HG03039 (cell line): ENCODE data around the gene RAPGEF4.
A peak's percentile ranks its signal among the peaks of the same experiment; 100 is the strongest.

Experiments
- ATAC-seq: cut with Tn5 transposase; IDR thresholded peaks from one replicate; pipeline ENCODE4 v1.9.1; 2021; ENCODE audit warnings: mild to moderate bottlenecking, moderate library complexity; ENCODE audit not compliant: unreplicated experiment

The RAPGEF4 gene

DNA sequence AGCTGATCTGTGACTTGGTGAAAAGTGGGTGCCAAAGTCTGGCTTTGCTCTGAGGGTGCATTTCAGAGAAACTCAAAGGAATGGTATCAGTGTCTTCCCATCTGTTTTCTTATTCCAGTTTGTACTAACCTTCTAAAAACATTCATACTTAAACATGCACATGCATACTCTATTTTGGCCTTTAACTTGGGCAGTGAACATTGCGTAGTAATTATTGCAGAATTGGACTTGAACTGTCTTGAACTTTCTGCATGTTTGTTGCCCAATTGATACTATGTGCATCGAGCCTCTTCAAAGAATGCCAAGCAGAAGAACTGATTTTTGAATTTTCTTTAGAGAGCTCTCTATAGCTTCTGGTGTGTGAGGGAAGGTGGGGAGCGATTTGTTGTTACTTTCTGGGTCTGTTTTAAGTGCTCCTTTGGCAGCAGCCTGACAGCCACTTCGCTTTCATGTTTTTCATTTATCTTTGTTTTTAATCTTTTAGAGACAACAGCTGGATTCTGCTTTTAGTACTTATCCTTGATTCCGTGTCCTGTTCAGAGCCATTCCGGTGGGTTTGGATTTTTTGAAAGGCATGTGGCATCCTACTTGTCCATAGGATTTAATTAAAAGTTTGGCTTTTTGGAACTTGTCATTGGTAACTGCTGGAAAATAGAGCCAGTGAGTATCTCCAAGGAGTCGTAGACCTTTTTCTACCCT lies 159.2 kb downstream of the RAPGEF4 start:
- ATAC-seq: no peak

DNA sequence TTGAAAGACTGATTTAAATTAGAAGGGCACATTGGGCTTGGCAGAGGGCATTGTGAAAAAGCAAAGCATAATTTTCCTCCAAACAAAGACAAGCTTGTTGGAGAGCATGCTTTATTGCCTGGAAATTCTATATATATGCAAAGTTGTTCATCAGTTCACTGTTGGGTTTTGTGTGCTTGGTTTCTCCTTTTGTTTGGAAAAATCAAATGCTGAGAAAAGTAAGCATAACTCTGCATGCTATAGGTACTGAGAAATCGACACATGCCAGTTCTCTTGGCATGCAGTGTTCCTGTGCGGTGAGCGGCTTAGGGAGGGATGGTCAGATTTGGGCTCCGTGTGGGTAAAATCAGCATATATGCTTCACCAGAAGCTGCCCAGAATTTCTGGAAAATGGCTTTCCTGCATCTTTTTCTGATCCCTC lies 161.0 kb downstream of the RAPGEF4 start:
- ATAC-seq: no peak

DNA sequence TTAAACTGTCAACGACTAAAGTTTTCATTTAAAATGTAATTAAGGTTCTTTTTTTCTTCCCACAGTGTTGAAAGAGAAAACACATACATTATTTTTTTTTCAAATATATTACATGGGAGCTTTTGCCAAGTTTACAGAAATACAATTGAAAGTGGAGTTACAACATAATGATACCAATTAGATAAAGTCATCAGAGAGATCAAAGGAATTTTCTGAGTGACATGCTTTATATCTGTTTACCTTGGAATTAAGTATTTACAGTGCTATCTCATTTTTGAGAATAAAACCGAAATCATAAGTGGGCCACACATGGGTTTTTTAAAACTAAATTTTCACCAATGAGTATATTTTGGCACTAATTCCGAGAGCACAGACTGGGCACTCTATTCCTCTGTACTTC lies 165.2 kb downstream of the RAPGEF4 start:
- no peak for ATAC-seq

DNA sequence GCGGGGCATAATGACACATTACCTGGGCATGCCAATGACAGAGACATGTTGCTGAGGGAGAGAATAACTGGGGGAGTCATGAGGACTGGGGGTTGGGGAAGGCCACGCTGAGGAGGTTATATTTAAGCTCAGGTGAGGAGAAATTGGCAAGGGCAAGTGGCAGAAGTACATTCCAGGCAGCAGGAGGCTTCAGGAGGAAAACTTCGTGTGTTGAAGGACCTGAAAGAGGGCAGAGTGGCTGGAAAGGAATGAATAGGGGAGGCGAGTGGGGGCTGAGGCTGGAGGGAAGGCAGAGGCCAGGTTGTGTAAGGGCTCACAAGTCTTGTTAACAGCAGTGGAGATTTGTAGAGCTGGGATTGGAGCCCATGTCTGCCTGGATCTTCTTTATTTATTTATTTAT lies 166.3 kb downstream of the RAPGEF4 start:
- ATAC-seq: no peak

DNA sequence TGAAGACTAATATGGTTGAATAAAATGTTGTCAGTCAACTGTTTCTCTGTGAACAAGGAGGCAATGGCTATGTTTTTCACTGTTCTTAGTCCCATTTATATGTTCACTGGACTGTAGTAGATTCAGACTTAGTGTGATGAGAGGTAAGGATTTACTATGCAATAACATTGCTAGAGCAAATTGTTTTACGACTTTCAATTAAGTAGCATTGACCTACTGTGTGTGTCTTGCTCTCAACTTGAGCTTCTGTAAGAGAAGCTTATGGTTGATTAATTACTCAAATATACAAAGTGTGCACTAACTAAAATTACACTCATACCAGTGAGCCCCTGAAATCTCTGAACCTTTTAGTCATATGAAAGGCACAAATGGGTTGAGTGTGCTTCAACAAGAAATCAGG lies 168.6 kb downstream of the RAPGEF4 start:
- ATAC-seq: no peak

DNA sequence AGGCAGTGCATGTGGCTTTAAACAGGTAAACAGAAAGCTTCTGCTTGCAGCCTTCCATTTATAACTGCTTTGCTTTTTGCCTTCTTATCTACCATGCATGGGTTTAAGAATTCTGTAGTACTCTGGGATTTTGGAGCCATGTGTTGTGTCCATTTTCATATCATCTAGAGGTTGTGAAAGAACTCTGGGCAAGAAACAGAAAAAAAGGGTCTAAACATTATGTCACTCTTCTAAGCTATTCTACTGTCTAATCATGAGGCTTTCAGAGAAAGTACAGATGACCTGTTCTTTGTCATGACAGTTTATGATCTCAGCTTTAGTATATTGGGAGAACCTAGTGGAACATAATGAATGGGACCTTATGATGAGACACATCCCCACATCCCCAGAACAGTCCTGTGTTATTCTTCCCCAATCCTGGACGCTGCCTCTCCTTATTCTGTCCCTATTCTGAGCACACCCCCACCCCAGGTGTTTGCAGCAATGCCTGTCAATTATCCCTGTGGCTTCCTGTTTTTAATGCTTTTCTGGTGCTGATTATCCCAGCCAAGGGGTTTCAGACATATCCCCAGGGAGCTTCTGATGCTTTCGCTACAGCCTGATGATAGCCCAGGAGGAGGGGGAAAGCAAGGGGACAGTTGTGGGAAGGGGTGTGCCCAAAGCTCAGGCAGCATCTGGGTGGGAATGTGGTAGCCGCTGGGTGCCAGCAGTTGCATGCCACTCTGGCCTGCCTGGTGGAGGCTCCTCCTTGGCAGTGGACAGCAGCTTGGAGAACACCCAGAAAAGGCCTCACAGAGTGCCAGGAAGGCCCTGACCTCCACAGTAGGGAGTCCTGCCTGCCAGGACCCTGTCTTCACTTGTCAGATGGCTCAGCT lies 170.5 kb downstream of the RAPGEF4 start:
- no peak for ATAC-seq

DNA sequence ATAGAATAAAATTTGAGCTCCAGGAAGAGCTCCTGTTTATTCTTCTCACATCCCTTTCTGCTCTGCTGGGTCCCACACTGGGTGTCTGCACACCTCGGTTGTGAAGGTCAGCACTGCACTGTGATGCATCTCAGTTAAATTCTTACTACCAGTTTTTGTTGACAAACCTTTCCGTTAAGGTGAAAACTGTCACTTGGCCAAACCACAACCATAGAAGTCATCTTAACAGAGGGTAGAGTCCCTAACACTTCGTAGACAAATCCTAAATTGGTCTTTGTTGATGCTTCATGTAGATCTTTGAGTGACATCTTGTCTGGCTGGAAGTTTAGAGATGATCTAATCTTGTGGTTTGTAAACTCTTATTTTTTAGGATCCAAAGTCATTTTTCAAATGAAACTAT lies 172.6 kb downstream of the RAPGEF4 start:
- ATAC-seq: no peak

DNA sequence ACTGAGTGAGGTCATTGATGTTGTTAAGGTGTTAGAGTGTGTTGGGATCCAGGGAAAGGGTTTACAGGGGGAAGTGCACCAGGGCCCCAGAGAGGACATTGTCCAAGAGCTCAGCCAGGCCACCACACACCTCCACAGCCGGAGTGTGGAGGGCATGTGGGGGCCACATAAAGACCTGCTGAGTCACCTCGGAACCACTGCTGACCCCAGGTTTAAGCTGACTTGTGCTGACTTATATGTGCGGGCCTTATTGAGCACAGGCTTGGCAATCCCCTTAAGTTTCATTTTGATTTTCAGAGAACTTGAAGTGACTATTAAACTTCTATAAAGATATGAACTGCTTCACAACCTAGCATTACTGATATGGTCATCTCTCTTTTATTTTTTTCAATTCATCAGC lies 173.8 kb downstream of the RAPGEF4 start:
- no peak for ATAC-seq

DNA sequence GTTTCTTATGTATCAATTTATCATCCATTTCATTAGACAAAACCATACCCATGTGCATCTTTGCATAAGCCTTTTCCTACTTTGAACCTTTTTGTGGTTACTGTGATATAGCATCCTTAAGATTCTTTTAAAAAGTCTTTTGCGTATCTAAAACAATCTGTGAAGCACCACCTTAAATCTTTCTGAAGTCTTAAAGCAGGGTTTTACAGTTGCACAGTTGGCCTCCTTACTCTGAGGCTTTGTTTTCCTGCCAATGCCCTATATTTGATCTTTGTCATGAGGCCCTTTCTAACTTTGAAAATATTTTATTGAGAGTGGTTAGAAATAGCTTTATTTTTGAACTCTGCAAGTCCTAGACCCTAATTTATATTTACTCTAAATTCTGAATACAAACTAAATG lies 176.6 kb downstream of the RAPGEF4 start:
- ATAC-seq: no peak

DNA sequence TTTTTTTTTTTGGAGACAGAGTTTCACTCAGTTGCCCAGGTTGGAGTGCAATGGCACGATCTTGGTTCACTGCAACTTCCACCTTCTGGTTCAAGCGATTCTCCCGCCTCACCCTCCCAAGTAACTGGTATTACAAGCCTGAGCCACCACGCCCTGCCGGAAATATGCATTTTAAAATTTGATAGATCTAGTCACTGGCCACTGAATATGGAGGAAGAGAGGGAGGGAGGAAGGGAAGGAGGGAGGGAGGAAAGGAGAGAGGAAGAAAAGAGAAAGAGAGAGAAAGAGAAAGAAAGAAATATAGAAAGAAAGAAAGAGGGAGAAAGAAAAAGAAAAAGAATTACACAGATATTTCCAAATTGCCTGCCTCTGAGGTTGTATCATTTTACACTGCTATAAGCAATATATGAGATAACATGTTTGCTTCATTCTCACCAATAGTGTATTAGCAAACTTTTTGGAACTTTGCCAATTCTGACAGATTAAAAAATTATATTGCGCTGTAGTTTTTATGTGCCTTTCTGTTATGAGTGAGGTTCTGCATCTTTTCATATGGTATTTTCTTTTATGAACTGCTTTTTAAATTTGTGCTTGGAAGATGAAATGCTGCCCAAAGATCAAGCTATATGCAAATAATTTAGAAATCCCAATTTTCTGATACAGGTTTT lies 178.8 kb downstream of the RAPGEF4 start:
- ATAC-seq: no peak

DNA sequence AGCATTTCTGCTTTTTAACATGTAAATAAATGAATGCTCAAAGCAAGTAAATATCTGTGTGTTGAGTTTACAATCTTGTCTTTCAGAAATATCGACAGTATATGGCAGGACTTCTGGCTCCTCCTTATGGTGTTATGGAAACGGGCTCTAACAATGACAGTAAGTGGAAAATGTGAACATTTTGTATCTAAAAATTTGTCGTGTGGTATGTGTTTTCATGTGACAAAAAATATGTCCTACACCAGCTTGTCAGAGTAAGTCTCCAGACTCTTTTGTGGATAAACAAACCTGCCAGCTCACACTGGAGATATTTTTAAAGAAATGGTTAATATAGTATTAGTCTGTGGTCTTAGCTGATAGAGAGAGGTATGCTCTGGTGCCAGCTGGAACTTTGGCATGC lies 182.1 kb downstream of the RAPGEF4 start:
- no peak for ATAC-seq

DNA sequence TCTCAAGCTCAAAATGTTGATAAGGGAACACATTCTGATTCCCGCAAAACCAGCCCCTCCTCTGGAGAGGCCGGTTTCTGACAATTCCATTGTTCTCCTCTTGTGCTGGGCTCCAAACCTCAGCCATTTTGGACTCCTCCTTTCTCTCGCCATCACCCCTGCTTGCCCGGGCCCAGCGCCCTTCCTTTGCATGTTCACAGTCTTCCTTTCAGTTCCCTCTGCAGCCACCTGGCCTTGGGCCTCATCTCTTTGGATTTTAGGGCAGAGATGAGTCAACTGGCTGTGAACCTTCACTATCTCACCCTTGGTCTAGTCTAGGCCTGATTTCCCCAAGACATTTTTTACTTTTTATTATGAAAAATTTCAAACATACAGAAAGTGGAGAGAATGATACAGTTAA lies 184.1 kb downstream of the RAPGEF4 start:
- ATAC-seq: peak; percentile 82

DNA sequence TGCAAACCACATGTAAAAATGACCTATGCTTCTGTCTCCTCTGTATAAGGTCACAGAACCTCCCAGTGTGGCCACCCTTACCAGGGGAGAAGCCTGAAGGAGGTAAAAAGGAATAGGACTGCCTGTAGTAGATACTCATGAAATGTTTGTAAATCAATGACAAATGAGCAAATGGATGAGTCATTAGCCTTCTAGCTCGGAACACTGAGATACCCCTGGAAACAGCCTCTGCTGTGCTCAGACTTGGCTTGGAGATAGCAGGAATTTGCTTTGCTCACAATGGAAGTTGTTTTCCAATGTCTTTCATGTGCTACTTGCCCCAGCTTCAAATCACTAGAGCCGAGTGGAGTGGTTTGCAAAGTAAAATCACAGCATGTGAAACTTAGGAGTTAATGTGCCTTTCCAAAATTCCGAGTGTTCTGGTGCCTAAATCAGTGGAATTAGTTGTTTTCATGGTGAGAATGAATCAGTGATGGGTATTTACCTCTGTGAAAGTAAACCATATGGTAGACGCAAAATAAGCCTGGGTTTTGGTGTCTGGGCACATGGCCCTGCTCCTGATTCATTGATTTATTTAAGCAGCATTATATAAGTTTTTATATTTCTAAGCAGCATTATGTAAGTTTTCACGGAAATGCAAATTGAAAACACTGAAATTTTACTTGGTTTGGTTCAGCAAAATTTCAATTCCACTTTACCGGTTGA lies 186.0 kb downstream of the RAPGEF4 start:
- no peak for ATAC-seq

DNA sequence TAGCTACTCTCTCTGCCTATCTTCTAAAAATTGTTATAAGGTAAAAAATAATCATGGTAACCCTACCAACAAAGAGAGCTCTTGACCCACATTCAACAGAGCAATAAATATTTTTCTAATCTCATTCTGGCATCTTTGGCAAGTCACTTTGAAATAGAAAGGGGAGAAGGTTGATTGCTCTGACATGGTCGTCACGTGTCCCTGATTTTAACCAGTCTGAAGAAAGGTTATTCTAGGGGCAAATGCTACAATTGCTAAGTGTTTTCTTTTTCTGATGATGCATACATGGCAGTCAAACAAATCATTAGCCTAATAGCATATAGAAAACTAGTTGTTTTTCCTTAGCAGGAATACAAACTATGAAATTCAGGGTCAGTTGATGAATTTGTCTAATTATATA lies 186.7 kb downstream of the RAPGEF4 start:
- ATAC-seq: no peak

DNA sequence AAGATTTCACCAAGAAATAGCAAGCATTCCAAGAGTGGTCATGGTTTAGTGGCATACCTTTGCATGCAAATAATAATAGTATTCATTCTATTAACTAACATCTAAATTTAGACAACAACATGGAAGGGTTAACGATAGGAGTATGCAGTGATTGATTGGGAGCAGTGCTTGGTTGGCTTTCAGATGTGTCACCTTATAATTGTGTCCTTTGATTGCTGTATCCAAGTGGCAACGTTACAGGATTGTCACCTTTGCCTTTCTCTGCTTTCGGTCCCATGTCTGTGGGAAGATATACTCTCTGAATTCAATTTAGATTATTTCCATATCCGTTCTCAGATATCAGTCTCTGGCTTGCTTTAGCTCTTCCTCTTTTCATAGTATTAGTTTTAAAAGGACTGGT lies 187.2 kb downstream of the RAPGEF4 start:
- ATAC-seq: no peak

DNA sequence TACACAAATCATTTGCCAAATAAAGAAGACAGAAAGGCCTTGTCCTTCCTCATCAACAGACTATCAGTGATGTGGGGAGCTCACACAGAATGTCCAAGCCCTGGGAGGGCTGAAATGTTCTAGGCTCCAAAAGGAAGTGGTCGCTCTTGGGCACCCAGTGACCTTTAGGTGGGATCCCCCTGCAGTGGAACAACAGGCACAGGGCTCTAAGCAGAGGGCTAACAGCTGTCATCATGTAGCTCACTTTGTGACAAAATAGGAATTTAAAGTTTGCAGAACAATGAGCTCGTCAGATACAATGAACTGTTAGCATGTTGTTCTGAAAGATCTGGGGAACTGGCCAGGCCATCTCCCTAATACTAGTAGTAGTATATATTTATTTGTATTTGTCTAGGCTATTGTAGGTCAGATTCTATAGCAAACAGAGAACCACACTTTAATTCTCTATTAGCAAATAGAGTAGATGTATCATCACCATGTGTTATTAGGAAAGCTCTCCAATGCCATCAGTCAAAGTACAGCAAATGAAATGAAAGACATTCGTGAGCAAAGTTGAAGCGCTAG lies 188.5 kb downstream of the RAPGEF4 start:
- no peak for ATAC-seq

DNA sequence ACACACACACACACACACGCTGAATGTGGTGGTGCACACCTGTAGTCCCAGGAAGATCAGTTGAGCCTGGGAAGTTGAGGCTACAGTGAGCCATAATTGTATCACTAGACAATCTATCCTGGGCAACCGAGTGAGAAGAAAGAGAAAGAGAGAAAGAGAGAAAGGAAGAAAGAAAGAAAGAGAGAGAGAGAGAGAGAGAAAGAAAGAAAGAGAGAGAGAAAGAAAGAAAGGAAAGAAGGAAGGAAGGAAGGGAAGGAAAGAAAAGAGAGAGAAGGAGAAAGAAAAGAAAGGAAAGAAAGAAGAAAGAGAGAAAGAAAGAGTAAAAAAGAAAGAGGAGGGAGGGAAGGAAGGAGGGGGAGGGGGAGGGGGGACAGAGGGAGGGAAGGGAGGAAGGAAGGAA lies 190.0 kb downstream of the RAPGEF4 start:
- ATAC-seq: no peak

DNA sequence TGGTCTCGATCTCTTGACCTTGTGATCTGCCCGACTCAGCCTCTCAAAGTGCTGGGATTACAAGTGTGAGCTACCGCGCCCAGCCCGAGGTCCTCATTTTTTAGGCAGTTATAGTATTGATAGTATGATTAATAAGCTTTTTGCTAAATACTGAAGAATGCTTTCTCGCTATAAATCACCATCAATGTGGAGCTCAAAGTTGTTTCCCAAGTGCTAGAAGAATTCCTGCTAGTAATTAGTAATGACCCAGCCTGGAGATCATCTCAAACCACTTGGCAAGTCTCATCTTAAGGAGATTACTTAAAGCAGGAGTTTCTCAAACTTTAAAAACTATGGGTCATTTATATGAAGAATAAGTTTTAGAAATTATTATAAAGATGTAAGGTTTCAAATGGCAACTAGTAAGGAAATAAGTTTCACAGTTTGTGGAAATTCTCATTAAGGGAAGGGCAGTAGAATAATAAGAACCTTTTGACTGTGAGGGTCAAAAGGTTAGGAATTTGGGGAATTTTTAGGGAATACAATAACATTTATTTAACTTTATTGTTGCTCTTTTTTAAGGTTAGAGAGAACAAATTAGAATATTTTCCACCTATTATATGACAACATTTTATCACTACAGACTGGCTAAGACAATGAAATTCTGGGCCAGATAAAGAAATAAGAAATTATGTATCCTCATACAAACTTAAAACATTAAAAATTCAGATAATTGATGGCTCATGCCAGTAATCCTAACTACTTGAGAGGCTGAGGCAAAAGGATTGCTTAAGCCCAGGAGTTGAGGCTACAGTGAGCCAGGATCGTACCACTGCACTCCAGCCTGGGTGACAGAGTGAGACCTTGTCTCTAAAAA lies 191.4 kb downstream of the RAPGEF4 start:
- no peak for ATAC-seq

DNA sequence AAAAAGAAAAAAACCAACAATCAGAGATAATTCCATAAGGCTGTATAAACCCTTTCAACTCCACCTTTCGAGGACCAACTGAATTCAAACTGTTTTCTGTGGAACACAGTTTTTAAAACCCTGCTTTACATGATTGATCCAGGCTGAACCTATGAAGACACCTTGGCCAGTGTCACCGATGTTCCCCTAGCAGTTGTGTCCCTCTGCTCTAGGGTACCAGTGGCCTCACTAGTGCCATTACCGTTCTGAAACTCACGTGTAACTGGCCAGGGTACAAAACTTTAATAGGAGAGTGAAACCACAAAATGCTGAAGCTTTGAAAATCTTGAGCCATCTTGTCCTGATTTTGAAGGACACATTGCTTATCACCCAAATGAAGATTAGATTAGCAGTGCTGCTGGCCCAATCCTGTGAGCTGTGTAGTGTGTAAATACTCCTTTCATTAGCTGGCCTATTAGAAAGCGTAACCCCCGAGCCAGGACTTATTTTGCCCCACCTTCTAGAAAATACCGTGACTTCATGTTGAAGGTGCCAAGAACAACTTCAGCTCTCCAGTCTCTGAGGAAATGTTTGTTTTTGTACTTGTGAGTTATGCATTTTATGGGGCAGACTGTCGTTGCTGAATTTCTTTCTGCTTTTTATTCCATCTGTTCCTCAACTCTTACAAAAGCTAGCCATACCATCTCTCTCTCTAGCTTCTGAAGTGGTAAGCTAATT lies 192.2 kb downstream of the RAPGEF4 start:
- no peak for ATAC-seq
